ENCODE data around the gene NOL11. TPM values are rescaled to one million over a fixed set of nuclear protein-coding genes. Genes with fewer than 3 reads are reported as not detected.

NOL11 gene
- total RNA-seq, result 10 to 100 TPM; 18.3 to 67.8 (median 31.9) TPM
- 10 to 100 TPM; 37.7 to 58.2 (median 52.8) TPM for polyA plus RNA-seq
- long read RNA-seq, donor 1, transcript NOL11-201 (18 exons, 2,947 nt), result major isoform, 5 of 13 reads
- long read RNA-seq, donor 1, partial matches to known transcripts, result 6 of 13 reads
- long read RNA-seq, donor 1, other reads (novel, unspliced or antisense), result 0 of 13 reads
- long read RNA-seq, donor 2, partial matches to known transcripts, result 0 of 4 reads
- long read RNA-seq, donor 2, other reads (novel, unspliced or antisense), result 0 of 4 reads
- long read RNA-seq, donor 3, transcript NOL11-201 (18 exons, 2,947 nt), result major isoform, 6 of 16 reads
- long read RNA-seq, donor 3, partial matches to known transcripts, result 7 of 16 reads
- long read RNA-seq, donor 3, other reads (novel, unspliced or antisense), result 0 of 16 reads
- long read RNA-seq, donor 4, transcript NOL11-201 (18 exons, 2,947 nt), result major isoform, 17 of 19 reads
- long read RNA-seq, donor 4, partial matches to known transcripts, result 1 of 19 reads
- long read RNA-seq, donor 4, other reads (novel, unspliced or antisense), result 1 of 19 reads
- long read RNA-seq, donor 5, transcript NOL11-201 (18 exons, 2,947 nt), result major isoform, 47 of 51 reads
- long read RNA-seq, donor 5, partial matches to known transcripts, result 3 of 51 reads
- long read RNA-seq, donor 5, other reads (novel, unspliced or antisense), result 1 of 51 reads
- long read RNA-seq, donor 6, transcript NOL11-201 (18 exons, 2,947 nt), result major isoform, 12 of 13 reads
- long read RNA-seq, donor 6, partial matches to known transcripts, result 1 of 13 reads
- long read RNA-seq, donor 6, other reads (novel, unspliced or antisense), result 0 of 13 reads
- long read RNA-seq, donor 7, partial matches to known transcripts, result 0 of 3 reads
- long read RNA-seq, donor 7, other reads (novel, unspliced or antisense), result 0 of 3 reads
- long read RNA-seq, donor 8, partial matches to known transcripts, result 0 of 7 reads
- long read RNA-seq, donor 8, other reads (novel, unspliced or antisense), result 0 of 7 reads
- long read RNA-seq, donor 9, transcript NOL11-201 (18 exons, 2,947 nt), result major isoform, 5 of 5 reads
- long read RNA-seq, donor 9, partial matches to known transcripts, result 0 of 5 reads
- long read RNA-seq, donor 9, other reads (novel, unspliced or antisense), result 0 of 5 reads
- long read RNA-seq, donor 10, partial matches to known transcripts, result 0 of 4 reads
- long read RNA-seq, donor 10, other reads (novel, unspliced or antisense), result 0 of 4 reads

GRCh38 chr17:67717624-67718324 lies at the start of gene NOL11:
Gene NOL11 (plus strand): TSS chr17:67717936. CDS start chr17:67717948, 12 bp downstream.
- Histone ChIP-seq H3K27ac (peak within 1 kb of the TSS; percentile 73 to 92 (median 86)), H3K27me3 (no peaks in the 10 kb centered on the region), H3K9me3 (replicated peaks in 1 of 3) (no peaks in the 10 kb centered on the region), H3K4me1 (replicated peaks in 1 of 2) (peaks cover 15 to 24% of the 10 kb centered on the region in 2 donors), H3K36me3 (replicated peaks in 1 of 2) (peaks cover 0 to 25% of the 10 kb centered on the region in 2 donors), H3K4me3 (peak within 1 kb of the TSS; percentile 53 to 95 (median 76))
- DNase-seq, result peak; percentile 98 to 99 (median 99)
- intact Hi-C loops (cut with DNase I), result no loop called here
- WGBS, 4 donors, result 0 to 2% (median 0%) methylated on average over 13 to 49 of the region's 49 CpGs
- TF ChIP-seq CTCF (IDR thresholded peaks at IDR 0.05), result peak; percentile 78 to 99 (median 94)
- peak; percentile 74 to 87 for TF ChIP-seq POLR2A (IDR thresholded peaks at IDR 0.05)

GRCh38 chr17:67671493-67671892 lies 46.2 kb upstream of the NOL11 start:
- H3K36me3 ChIP-seq (replicated peaks in 1 of 2), result peaks cover 0 to 9% of the 10 kb centered on the region in 2 donors
- H3K4me3 ChIP-seq, result no peak overlapping the region
- intact Hi-C loops (cut with DNase I), result no loop called here
- H3K27ac ChIP-seq, result no peak overlapping the region
- 57 to 69% (median 64%) methylated on average over 3 of the region's 3 CpGs for WGBS, 4 donors
- H3K27me3 ChIP-seq, result no peaks in the 10 kb centered on the region
- no peaks in the 10 kb centered on the region for H3K9me3 ChIP-seq (replicated peaks in 1 of 3)
- peaks cover 0 to 1% of the 10 kb centered on the region in 2 donors for H3K4me1 ChIP-seq (replicated peaks in 1 of 2)
- TF ChIP-seq CTCF (IDR thresholded peaks at IDR 0.05) (no peak), POLR2A (IDR thresholded peaks at IDR 0.05) (no peak)
- no peak for DNase-seq

GRCh38 chr17:67672592-67673335 lies 45.0 kb upstream of the NOL11 start:
- WGBS, 4 donors, result 87 to 93% (median 91%) methylated on average over 10 of the region's 10 CpGs
- Histone ChIP-seq H3K9me3 (replicated peaks in 1 of 3) (no peaks in the 10 kb centered on the region), H3K4me3 (no peak overlapping the region), H3K27me3 (no peaks in the 10 kb centered on the region), H3K27ac (no peak overlapping the region), H3K4me1 (replicated peaks in 1 of 2) (peaks cover 0 to 4% of the 10 kb centered on the region in 2 donors), H3K36me3 (replicated peaks in 1 of 2) (peaks cover 0 to 9% of the 10 kb centered on the region in 2 donors)
- TF ChIP-seq POLR2A (IDR thresholded peaks at IDR 0.05), result no peak
- no peak for TF ChIP-seq CTCF (IDR thresholded peaks at IDR 0.05)
- intact Hi-C loops (cut with DNase I), result no loop called here
- DNase-seq, result no peak
